Kidney glomerular epithelial cell (primary cell): ENCODE measurements around the gene WDR48.

ENCODE experiments used
- DNase-seq: peaks from one replicate; lab custom pipeline; 2025; lab: John Stamatoyannopoulos, UW

Gene WDR48

GRCh38 chr3:39124876-39125840 is 73.3 kb downstream of the WDR48 start:
- DNase-seq, result no peak

- no peak for DNase-seq
Measured at GRCh38 chr3:39125841-39126500, 74.2 kb downstream of the WDR48 start.

- DNase-seq, result peak; percentile 10
Measured at GRCh38 chr3:39126532-39127071, 74.8 kb downstream of the WDR48 start.

- DNase-seq, result no peak
Measured at GRCh38 chr3:39127269-39127907, 75.6 kb downstream of the WDR48 start.

- no peak for DNase-seq
Measured at GRCh38 chr3:39127908-39128304, 76.1 kb downstream of the WDR48 start.

- DNase-seq, result no peak
Measured at GRCh38 chr3:39128951-39129350, 77.1 kb downstream of the WDR48 start.

GRCh38 chr3:39130026-39130425 is 78.2 kb downstream of the WDR48 start:
- no peak for DNase-seq

GRCh38 chr3:39130693-39131265 is 79.0 kb downstream of the WDR48 start:
- DNase-seq, result no peak

- no peak for DNase-seq
Measured at GRCh38 chr3:39132096-39133092, 80.6 kb downstream of the WDR48 start.

- no peak for DNase-seq
Measured at GRCh38 chr3:39133093-39133490, 81.3 kb downstream of the WDR48 start.

GRCh38 chr3:39133822-39134221 is 82.0 kb downstream of the WDR48 start:
- no peak for DNase-seq

GRCh38 chr3:39134305-39134704 is 82.5 kb downstream of the WDR48 start:
- DNase-seq, result no peak

GRCh38 chr3:39135170-39135805 is 83.5 kb downstream of the WDR48 start:
- no peak for DNase-seq

GRCh38 chr3:39136533-39137434 is 85.0 kb downstream of the WDR48 start:
- DNase-seq, result no peak

- no peak for DNase-seq
Measured at GRCh38 chr3:39137435-39137936, 85.7 kb downstream of the WDR48 start.

- DNase-seq, result no peak
Measured at GRCh38 chr3:39137991-39138803, 86.4 kb downstream of the WDR48 start.

- DNase-seq, result no peak
Measured at GRCh38 chr3:39138804-39139415, 87.1 kb downstream of the WDR48 start.

GRCh38 chr3:39139442-39139841 is 87.6 kb downstream of the WDR48 start:
- DNase-seq, result no peak
